Measurements from ENCODE around the gene TTLL11. TPM values are rescaled to one million over a fixed set of nuclear protein-coding genes. Genes with fewer than 3 reads are reported as not detected.

TTLL11 gene
- total and polyA plus RNA-seq, 5 donors from 2014 or later = 2.0 to 6.1 (median 3.5) TPM

DNA sequence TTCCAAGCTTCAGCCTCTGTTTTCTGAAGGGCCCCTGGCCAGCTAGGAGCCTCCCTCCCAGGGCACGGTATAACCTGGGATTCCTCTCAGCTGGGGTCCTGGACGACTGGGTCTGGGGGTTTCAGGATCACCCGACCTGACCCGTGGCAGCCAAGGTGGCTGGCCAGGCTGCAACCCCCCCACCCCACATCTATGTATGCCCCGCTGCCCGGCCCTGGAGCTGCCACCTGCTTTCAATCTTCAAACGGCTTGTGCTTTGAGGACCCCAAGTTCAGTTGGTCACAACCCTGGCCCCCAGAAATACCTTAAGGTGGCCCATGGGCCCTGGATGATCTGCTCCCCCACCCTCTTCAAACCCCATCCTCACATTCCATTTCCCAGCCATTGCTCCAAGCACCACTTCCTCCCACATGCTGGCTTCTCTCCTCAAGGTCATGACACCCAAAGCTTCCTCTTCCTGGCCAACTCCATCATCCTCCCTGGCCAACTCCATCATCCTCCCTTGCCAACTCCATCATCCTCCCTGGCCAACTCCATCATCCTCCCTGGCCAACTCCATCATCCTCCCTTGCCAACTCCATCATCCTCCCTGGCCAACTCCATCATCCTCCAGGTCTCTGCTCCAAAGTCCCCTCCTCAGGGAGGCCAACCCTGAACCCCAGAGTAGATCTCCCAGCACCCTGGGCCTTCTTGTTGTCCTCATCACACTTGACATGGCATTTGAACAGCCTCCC lies 17.2 kb upstream of the TTLL11 start:
- Histone ChIP-seq H3K36me3 (ENCODE audit: control insufficient read depth, insufficient read depth, low read length) (no peaks in the 10 kb centered on the region), H3K4me1 (ENCODE audit: control insufficient read depth, insufficient read depth, low read length, poor library complexity, severe bottlenecking) (no peaks in the 10 kb centered on the region), H3K27ac (ENCODE audit: insufficient read depth, low read length, poor library complexity, severe bottlenecking) (no peak overlapping the region), H3K27me3 (ENCODE audit: control insufficient read depth, insufficient read depth, low read length) (no peaks in the 10 kb centered on the region), H3K4me3 (ENCODE audit: low read depth, low read length) (no peak overlapping the region), H3K9me3 (ENCODE audit: control insufficient read depth in 2 of 2, low read length in 2 of 2) (no peaks in the 10 kb centered on the region)
- no peaks in the 10 kb centered on the region for H3K4me1 Mint-ChIP-seq
- no peak overlapping the region for H3K4me3 Mint-ChIP-seq
- ATAC-seq (ENCODE audit: low read depth in 2 of 2) (no peak), DNase-seq (no peak)
- no peaks in the 10 kb centered on the region for H3K27me3 Mint-ChIP-seq
- no peak overlapping the region for H3K27ac Mint-ChIP-seq
- H3K36me3 Mint-ChIP-seq = no peaks in the 10 kb centered on the region
- H3K9me3 Mint-ChIP-seq = peaks cover 0 to 1% (median 0%) of the 10 kb centered on the region in 7 donors

DNA sequence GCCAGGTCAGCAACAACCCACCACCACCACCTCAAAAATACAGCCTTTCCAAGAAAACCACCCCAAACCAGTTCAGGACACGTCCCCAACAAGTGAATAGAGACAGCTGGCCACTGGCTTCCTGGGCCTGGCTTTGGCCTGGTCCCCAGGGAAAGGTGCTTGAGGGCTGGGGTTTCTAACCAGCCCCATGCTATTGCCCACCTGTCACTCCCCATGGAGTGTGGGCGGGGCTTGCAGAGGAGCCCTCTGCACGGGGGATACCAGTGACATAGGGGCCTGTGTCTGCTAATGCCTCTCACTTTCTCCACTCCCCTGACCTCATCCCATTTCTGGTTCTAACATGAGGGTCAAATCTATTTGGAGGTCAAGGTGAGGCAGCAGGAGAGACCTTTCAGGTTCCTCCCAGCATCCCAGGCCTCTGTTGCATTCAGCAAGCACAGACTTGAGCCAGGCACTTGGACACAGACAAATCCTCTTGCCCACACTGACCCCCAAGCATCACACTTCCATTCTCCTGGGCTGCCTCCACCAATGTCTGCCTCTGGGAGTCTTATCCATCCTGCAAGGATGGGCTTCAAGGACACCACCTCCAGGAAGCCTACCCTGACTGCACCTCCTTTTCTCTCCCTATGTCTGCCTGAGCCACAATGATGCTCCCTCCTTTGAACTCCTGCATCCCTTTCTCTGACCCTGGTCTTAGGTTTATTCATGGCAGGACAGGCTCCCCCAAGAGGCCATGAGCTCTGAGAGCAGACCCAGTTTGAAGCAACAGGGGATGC lies 16.1 kb upstream of the TTLL11 start:
- H3K4me3 ChIP-seq (ENCODE audit: low read depth, low read length) = no peak overlapping the region
- no peaks in the 10 kb centered on the region for H3K27me3 ChIP-seq (ENCODE audit: control insufficient read depth, insufficient read depth, low read length)
- Mint-ChIP-seq H3K4me3 (no peak overlapping the region), H3K36me3 (no peaks in the 10 kb centered on the region), H3K27ac (no peak overlapping the region), H3K9me3 (peaks cover 0 to 2% (median 1%) of the 10 kb centered on the region in 7 donors), H3K4me1 (no peaks in the 10 kb centered on the region), H3K27me3 (peaks cover under 1% of the 10 kb centered on the region)
- no peak for DNase-seq
- H3K9me3 ChIP-seq (ENCODE audit: control insufficient read depth in 2 of 2, low read length in 2 of 2) = peaks cover under 1 to 2% of the 10 kb centered on the region in 2 experiments
- H3K27ac ChIP-seq (ENCODE audit: insufficient read depth, low read length, poor library complexity, severe bottlenecking) = no peak overlapping the region
- no peaks in the 10 kb centered on the region for H3K4me1 ChIP-seq (ENCODE audit: control insufficient read depth, insufficient read depth, low read length, poor library complexity, severe bottlenecking)
- H3K36me3 ChIP-seq (ENCODE audit: control insufficient read depth, insufficient read depth, low read length) = no peaks in the 10 kb centered on the region
- no peak for ATAC-seq (ENCODE audit: low read depth in 2 of 2)

DNA sequence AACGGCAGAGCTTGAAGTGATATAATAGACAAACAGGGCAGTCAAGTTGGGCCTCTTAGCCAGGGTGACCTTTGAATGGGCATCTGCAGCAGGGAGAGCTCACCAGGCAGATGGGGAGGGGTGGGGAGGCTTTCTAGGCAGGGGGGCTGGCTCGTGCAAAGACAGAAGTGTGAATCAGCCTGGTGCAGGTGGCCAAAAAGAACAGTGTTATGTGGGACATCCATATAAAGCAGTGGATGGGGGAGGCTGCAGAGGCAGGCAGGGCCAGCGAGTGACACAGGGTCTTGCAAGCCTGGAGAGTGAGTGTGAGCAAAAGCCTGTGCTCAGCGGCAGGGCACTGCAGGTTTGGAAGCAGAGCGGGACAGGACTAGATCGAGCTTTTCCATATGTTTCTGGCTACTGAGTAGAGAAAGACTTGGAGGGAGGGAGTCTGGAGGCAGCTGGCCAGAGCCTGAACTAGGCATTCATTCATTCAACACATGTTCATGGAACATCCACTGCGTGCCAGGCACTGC lies 14.2 kb upstream of the TTLL11 start:
- no peak for ATAC-seq (ENCODE audit: low read depth in 2 of 2)
- Histone ChIP-seq H3K27ac (ENCODE audit: insufficient read depth, low read length, poor library complexity, severe bottlenecking) (no peak overlapping the region), H3K36me3 (ENCODE audit: control insufficient read depth, insufficient read depth, low read length) (no peaks in the 10 kb centered on the region), H3K4me3 (ENCODE audit: low read depth, low read length) (no peak overlapping the region), H3K27me3 (ENCODE audit: control insufficient read depth, insufficient read depth, low read length) (no peaks in the 10 kb centered on the region), H3K9me3 (ENCODE audit: control insufficient read depth in 2 of 2, low read length in 2 of 2) (peaks cover 6% of the 10 kb centered on the region in 2 experiments), H3K4me1 (ENCODE audit: control insufficient read depth, insufficient read depth, low read length, poor library complexity, severe bottlenecking) (no peaks in the 10 kb centered on the region)
- Mint-ChIP-seq H3K4me1 (no peaks in the 10 kb centered on the region), H3K27me3 (peaks cover 5% of the 10 kb centered on the region), H3K9me3 (peaks cover 0 to 11% (median 3%) of the 10 kb centered on the region in 7 donors), H3K36me3 (no peaks in the 10 kb centered on the region), H3K27ac (peak overlapping the region in 1 of 3 donors; percentile 40), H3K4me3 (no peak overlapping the region)
- DNase-seq = no peak

DNA sequence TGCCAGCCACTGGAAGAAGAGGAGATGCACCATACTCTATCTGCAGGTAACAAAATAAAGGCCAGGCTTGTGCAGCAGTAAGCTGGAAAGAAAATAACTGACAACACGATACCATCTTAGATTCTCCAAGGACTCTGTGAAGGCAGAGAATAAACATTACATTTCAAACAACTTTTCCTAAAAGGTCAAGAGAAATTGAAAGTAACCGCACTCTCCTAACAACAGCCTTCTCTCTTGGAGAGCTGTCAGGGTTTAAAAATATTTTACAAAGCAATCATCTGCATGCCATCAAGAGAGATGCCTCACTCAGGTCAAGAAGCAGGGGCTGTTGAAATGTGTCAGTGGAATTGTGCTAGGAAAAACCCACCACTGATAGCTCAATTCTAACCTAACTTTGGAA lies 13.5 kb upstream of the TTLL11 start:
- Histone ChIP-seq H3K36me3 (ENCODE audit: control insufficient read depth, insufficient read depth, low read length) (no peaks in the 10 kb centered on the region), H3K9me3 (ENCODE audit: control insufficient read depth in 2 of 2, low read length in 2 of 2) (peaks cover 6% of the 10 kb centered on the region in 2 experiments), H3K27me3 (ENCODE audit: control insufficient read depth, insufficient read depth, low read length) (no peaks in the 10 kb centered on the region), H3K4me1 (ENCODE audit: control insufficient read depth, insufficient read depth, low read length, poor library complexity, severe bottlenecking) (no peaks in the 10 kb centered on the region), H3K4me3 (ENCODE audit: low read depth, low read length) (no peak overlapping the region), H3K27ac (ENCODE audit: insufficient read depth, low read length, poor library complexity, severe bottlenecking) (no peak overlapping the region)
- Mint-ChIP-seq H3K27me3 (peaks cover 5% of the 10 kb centered on the region), H3K4me1 (no peaks in the 10 kb centered on the region), H3K27ac (no peak overlapping the region), H3K4me3 (no peak overlapping the region), H3K9me3 (peaks cover 0 to 11% (median 3%) of the 10 kb centered on the region in 7 donors), H3K36me3 (no peaks in the 10 kb centered on the region)
- ATAC-seq (ENCODE audit: low read depth in 2 of 2) = no peak
- DNase-seq = no peak

DNA sequence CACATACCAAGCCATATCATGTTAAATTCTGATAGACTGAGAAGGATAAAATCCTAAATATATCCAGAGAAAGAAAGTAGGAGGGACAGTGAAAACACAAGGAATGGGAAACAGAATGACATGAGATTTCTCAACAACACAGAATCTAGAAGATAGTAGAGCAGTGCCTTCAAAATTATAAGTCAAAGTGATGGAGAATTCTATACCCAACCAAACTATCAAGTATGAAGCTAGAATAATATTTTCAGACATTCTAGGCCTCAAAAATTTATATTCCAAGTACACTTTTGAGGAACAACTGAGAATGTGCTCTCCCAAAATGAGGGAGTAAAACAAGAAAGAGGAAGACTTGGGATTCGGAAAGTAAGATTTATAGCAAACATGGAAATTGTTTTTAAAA lies 10.9 kb upstream of the TTLL11 start:
- Mint-ChIP-seq H3K27me3 (peaks cover 10% of the 10 kb centered on the region), H3K9me3 (peaks cover 0 to 11% (median 3%) of the 10 kb centered on the region in 7 donors), H3K36me3 (no peaks in the 10 kb centered on the region), H3K4me3 (no peak overlapping the region), H3K27ac (no peak overlapping the region), H3K4me1 (peaks cover 0 to 5% (median 2%) of the 10 kb centered on the region in 4 donors)
- no peak overlapping the region for H3K4me3 ChIP-seq (ENCODE audit: low read depth, low read length)
- peaks cover 6% of the 10 kb centered on the region in 2 experiments for H3K9me3 ChIP-seq (ENCODE audit: control insufficient read depth in 2 of 2, low read length in 2 of 2)
- H3K36me3 ChIP-seq (ENCODE audit: control insufficient read depth, insufficient read depth, low read length) = no peaks in the 10 kb centered on the region
- H3K27ac ChIP-seq (ENCODE audit: insufficient read depth, low read length, poor library complexity, severe bottlenecking) = no peak overlapping the region
- H3K4me1 ChIP-seq (ENCODE audit: control insufficient read depth, insufficient read depth, low read length, poor library complexity, severe bottlenecking) = peaks cover 4% of the 10 kb centered on the region
- H3K27me3 ChIP-seq (ENCODE audit: control insufficient read depth, insufficient read depth, low read length) = no peaks in the 10 kb centered on the region
- no peak for ATAC-seq (ENCODE audit: low read depth in 2 of 2)
- DNase-seq = no peak

DNA sequence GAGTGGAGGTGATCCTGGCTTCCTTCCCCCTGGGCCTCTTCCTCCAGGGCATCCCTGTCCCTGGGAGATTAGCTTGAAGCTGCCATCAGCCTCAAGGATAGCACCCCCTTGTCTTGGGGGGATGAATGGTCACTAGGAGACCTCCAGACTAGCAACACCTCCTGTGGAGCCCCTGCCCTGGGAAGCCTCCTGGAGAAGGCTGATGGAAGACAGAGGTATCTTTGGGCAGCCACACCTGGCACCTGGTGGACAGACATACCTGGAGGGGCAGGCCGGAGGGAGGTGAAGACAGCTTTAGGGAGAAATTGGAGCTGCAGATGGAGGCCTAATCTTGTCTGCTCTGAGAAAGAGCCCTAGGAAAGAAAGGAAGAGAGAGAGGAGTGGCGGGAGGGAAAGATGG lies 9.0 kb upstream of the TTLL11 start:
- H3K4me3 Mint-ChIP-seq = no peak overlapping the region
- Histone ChIP-seq H3K4me1 (ENCODE audit: control insufficient read depth, insufficient read depth, low read length, poor library complexity, severe bottlenecking) (peaks cover 4% of the 10 kb centered on the region), H3K36me3 (ENCODE audit: control insufficient read depth, insufficient read depth, low read length) (no peaks in the 10 kb centered on the region), H3K4me3 (ENCODE audit: low read depth, low read length) (no peak overlapping the region), H3K9me3 (ENCODE audit: control insufficient read depth in 2 of 2, low read length in 2 of 2) (peaks cover 6% of the 10 kb centered on the region in 2 experiments), H3K27ac (ENCODE audit: insufficient read depth, low read length, poor library complexity, severe bottlenecking) (no peak overlapping the region), H3K27me3 (ENCODE audit: control insufficient read depth, insufficient read depth, low read length) (no peaks in the 10 kb centered on the region)
- peaks cover 12% of the 10 kb centered on the region for H3K27me3 Mint-ChIP-seq
- no peaks in the 10 kb centered on the region for H3K36me3 Mint-ChIP-seq
- H3K9me3 Mint-ChIP-seq = peaks cover 0 to 11% (median 2%) of the 10 kb centered on the region in 7 donors
- no peak overlapping the region for H3K27ac Mint-ChIP-seq
- no peak for DNase-seq
- ATAC-seq (ENCODE audit: low read depth in 2 of 2) = no peak
- peaks cover 0 to 5% (median 2%) of the 10 kb centered on the region in 4 donors for H3K4me1 Mint-ChIP-seq

DNA sequence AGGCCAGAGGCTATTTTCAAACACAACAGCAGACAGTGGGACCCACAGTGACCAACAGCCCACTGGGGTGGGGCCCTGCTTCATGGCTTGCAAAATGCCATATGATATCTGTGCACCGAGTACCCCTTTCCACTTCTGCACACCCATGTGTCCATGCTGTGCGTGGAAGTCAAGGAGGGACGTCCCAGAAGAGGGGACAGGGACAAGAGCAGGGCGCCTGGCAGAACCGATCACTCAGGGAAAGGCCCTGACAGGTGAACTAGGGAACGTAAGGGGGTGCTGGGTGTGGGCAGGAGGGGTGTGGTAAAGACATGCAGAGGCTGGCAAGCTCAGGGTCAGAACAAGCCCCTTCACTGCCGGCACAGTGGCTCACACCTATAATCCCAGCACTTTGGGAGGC lies 7.6 kb upstream of the TTLL11 start:
- Histone ChIP-seq H3K4me3 (ENCODE audit: low read depth, low read length) (no peak overlapping the region), H3K27ac (ENCODE audit: insufficient read depth, low read length, poor library complexity, severe bottlenecking) (no peak overlapping the region), H3K36me3 (ENCODE audit: control insufficient read depth, insufficient read depth, low read length) (no peaks in the 10 kb centered on the region), H3K4me1 (ENCODE audit: control insufficient read depth, insufficient read depth, low read length, poor library complexity, severe bottlenecking) (peaks cover 4% of the 10 kb centered on the region), H3K9me3 (ENCODE audit: control insufficient read depth in 2 of 2, low read length in 2 of 2) (peaks cover 6% of the 10 kb centered on the region in 2 experiments), H3K27me3 (ENCODE audit: control insufficient read depth, insufficient read depth, low read length) (peaks cover 2% of the 10 kb centered on the region)
- Mint-ChIP-seq H3K4me3 (no peak overlapping the region), H3K4me1 (peaks cover 0 to 14% (median 3%) of the 10 kb centered on the region in 4 donors), H3K27ac (no peak overlapping the region), H3K9me3 (peaks cover 0 to 11% (median 3%) of the 10 kb centered on the region in 7 donors), H3K27me3 (peaks cover 26% of the 10 kb centered on the region), H3K36me3 (no peaks in the 10 kb centered on the region)
- ATAC-seq (ENCODE audit: low read depth in 2 of 2) (no peak), DNase-seq (no peak)

Measured in CD4-positive, CD25-positive, alpha-beta regulatory T cell (primary cell).